Measurements from ENCODE around the gene PRPSAP1. TPM values are rescaled to one million over a fixed set of nuclear protein-coding genes. Genes with fewer than 3 reads are reported as not detected.
A peak's percentile ranks its signal among the peaks of the same experiment; 100 is the strongest.

Gene PRPSAP1
- total RNA-seq, 1 experiment from 2014 or later: 38.4 TPM

DNA sequence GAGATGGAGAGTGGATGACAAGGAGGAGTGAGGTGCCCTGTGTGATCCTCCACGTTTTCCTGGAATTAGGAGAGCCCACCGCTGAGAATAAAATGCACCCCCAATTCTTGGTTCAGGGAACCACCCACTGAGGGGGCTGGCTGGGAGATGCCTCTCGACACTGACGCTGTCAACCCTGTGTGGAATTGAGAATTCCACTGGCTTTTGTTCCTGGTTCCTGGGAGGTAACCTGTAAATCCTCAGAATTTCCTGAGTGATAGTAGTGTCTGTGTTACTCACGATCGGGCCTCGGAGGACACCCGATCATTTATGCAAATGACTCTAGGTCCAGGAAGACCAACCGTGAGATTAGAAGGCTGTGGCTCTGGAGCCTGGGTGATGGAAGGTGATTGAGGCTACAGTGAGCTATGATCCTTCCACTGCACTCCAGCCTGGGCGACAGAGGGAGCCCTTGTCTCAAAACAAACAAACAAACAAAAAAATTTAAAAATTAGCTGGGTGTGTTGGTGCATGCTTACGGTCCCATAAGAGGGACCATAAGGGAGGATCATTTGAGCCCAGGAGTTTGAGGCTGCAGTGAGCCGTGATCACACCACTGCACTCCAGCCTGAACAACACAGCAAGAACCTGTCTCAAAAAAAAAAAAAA is 11.7 kb upstream of the PRPSAP1 start:
- H3K4me1 ChIP-seq (ENCODE audit: insufficient read depth, low read length): peaks cover 5% of the 10 kb centered on the region; the same call in 1 of the 2 replicates
- H3K4me2 ChIP-seq (ENCODE audit: insufficient read depth, insufficient read length, low read length): no peak overlapping the region
- WGBS (ENCODE audit: extremely low coverage, insufficient read length, low lambda C conversion rate): no CpG with 5 or more reads among the region's 12 CpGs
- no peak overlapping the region for H2BK120ac ChIP-seq (ENCODE audit: low read depth, low read length, poor library complexity, severe bottlenecking)
- no peak overlapping the region for H4K5ac ChIP-seq (ENCODE audit: insufficient read length, low read depth, low read length)
- TF ChIP-seq CTCF (conservative IDR thresholded peaks at IDR 0.05): peak; percentile 58
- Mint-ChIP-seq H3K9me3 (no peaks in the 10 kb centered on the region; a peak in 1 of 5 replicates), H3K36me3 (ENCODE audit: insufficient read depth in 1 of 3, low read depth in 3 of 3) (no peaks in the 10 kb centered on the region), H3K4me1 (peaks cover 20 to 37% of the 10 kb centered on the region in 2 experiments), H3K4me3 (no peak overlapping the region; a peak in 1 of 5 replicates), H3K27me3 (ENCODE audit: low read depth) (no peaks in the 10 kb centered on the region; the same call in 1 of the 2 replicates), H3K27ac (no peak overlapping the region)
- H3K18ac ChIP-seq (ENCODE audit: insufficient read length, low read depth, low read length): no peak overlapping the region
- no peak overlapping the region for H3K9ac ChIP-seq (ENCODE audit: extremely low read depth, insufficient read length, low read length)
- H2AFZ ChIP-seq (ENCODE audit: low read length): no peak overlapping the region
- no peak overlapping the region for H4K8ac ChIP-seq (replicated peaks; ENCODE audit: insufficient read length, low read depth, low read length)
- no peak overlapping the region for H2BK5ac ChIP-seq (ENCODE audit: insufficient read length, low read length)
- no peak overlapping the region for H3T11ph ChIP-seq (ENCODE audit: low read length)
- H3K56ac ChIP-seq (ENCODE audit: insufficient read length, low read depth, low read length): no peak overlapping the region
- no peak overlapping the region for H4K91ac ChIP-seq (ENCODE audit: insufficient read length, low read depth, low read length)
- no peaks in the 10 kb centered on the region for H3K23me2 ChIP-seq (ENCODE audit: insufficient read length, low read depth, low read length, poor library complexity, severe bottlenecking)
- no peak overlapping the region for H3K4ac ChIP-seq (ENCODE audit: low read depth, low read length)
- no peak overlapping the region for H2BK20ac ChIP-seq (ENCODE audit: low read depth, low read length, poor library complexity, severe bottlenecking)
- H3K27me3 ChIP-seq (ENCODE audit: insufficient read depth, low read length): no peaks in the 10 kb centered on the region
- H3K9me3 ChIP-seq (ENCODE audit: control insufficient read depth, low read depth, low read length): no peaks in the 10 kb centered on the region
- peak; percentile 60 for DNase-seq
- no peak overlapping the region for H3K23ac ChIP-seq (ENCODE audit: insufficient read length, low read depth, low read length)
- H2BK15ac ChIP-seq (ENCODE audit: low read depth, low read length): no peak overlapping the region
- no peak overlapping the region for H2AK5ac ChIP-seq (ENCODE audit: insufficient read length, low read length)
- no peaks in the 10 kb centered on the region for H4K20me1 ChIP-seq (ENCODE audit: control insufficient read depth, insufficient read depth, insufficient read length)
- no peak overlapping the region for H3K27ac ChIP-seq (ENCODE audit: insufficient read length, low read depth, low read length)
- H3K79me1 ChIP-seq (ENCODE audit: insufficient read depth, low read depth, low read length, poor library complexity, severe bottlenecking): no peaks in the 10 kb centered on the region
- no peak overlapping the region for H2BK12ac ChIP-seq (ENCODE audit: insufficient read length, low read depth, low read length)
- no peaks in the 10 kb centered on the region for H3K79me2 ChIP-seq (ENCODE audit: insufficient read depth, low read length)
- no peak overlapping the region for H3K14ac ChIP-seq (ENCODE audit: insufficient read depth, low read length)

Measured in H9 (cell line).